ENCODE data around the gene ARHGAP35. TPM values are rescaled to one million over a fixed set of nuclear protein-coding genes. Genes with fewer than 3 reads are reported as not detected.

ARHGAP35 gene
- total RNA-seq, 1 experiment from 2014 or later, result 64.1 TPM

GRCh38 chr19:46838160-46838559 lies 22.6 kb upstream of the ARHGAP35 start:
- POLR2A ChIA-PET, result no interaction called here

GRCh38 chr19:46839752-46840497 lies 20.9 kb upstream of the ARHGAP35 start:
- BruUV-seq (replicated peaks), result no TSS peak
- no peak for TF ChIP-seq REST (IDR thresholded peaks at IDR 0.05; ENCODE audit: insufficient read depth in 1 of 2, low read depth in 2 of 2, low read length in 1 of 2)
- no peak for TF ChIP-seq POLR2AphosphoS5 (IDR thresholded peaks at IDR 0.05; ENCODE audit: low read depth, low read length)
- no peak for TF ChIP-seq TCF7L2 (IDR thresholded peaks at IDR 0.05; ENCODE audit: low read depth, low read length)
- no peak for TF ChIP-seq SIN3A (IDR thresholded peaks at IDR 0.05; ENCODE audit: borderline replicate concordance, insufficient read depth, low read depth, low read length)
- TF ChIP-seq CTCF (IDR thresholded peaks at IDR 0.05), result no peak
- ATAC-seq (peak; percentile 15), DNase-seq (ENCODE audit: low read depth, low spot score) (no peak)
- ChIA-PET POLR2A (interaction anchor here (0.6 kb wide), 1 partner anchor 11 kb away, joined by 9 read pairs; the partner anchor contains the start of gene AP2S1), CTCF (interaction anchor here (0.6 to 1.5 kb wide), 12 partner anchors 10 to 286 kb away, joined by 3 to 19 read pairs (median 4); no protein-coding TSS in a partner anchor)
- Histone ChIP-seq H3K9me3 (ENCODE audit: control insufficient read depth, insufficient read depth, low read depth, low read length) (no peaks in the 10 kb centered on the region), H3K4me3 (ENCODE audit: low read depth in 2 of 2, low read length in 2 of 2) (no peak overlapping the region), H3K4me1 (ENCODE audit: control insufficient read depth, insufficient read depth, low read length) (no peaks in the 10 kb centered on the region; the same call in 1 of the 2 replicates), H3K27ac (ENCODE audit: low read length) (no peak overlapping the region), H3K27me3 (ENCODE audit: control insufficient read depth, insufficient read depth, low read length) (no peaks in the 10 kb centered on the region), H3K36me3 (ENCODE audit: control insufficient read depth, insufficient read depth, low read length) (no peaks in the 10 kb centered on the region)
- intact Hi-C loops (cut with micrococcal nuclease; ENCODE audit: unreplicated experiment), result no loop called here
- in situ Hi-C loops (cut with HindIII; ENCODE audit: low pct_unique_long_range_greater_than_20kb, low sequenced_read_pairs), result no loop called here

More at GRCh38 chr19:46838160-46838559, 22.6 kb upstream of the ARHGAP35 start:
- ATAC-seq, result no peak
- no peaks in the 10 kb centered on the region; the same call in 1 of the 2 replicates for H3K4me1 ChIP-seq (ENCODE audit: control insufficient read depth, insufficient read depth, low read length)
- in situ Hi-C loops (cut with HindIII; ENCODE audit: low pct_unique_long_range_greater_than_20kb, low sequenced_read_pairs) (no loop called here), intact Hi-C loops (cut with micrococcal nuclease; ENCODE audit: unreplicated experiment) (no loop called here)
- no peak overlapping the region for H3K27ac ChIP-seq (ENCODE audit: low read length)
- H3K36me3 ChIP-seq (ENCODE audit: control insufficient read depth, insufficient read depth, low read length), result no peaks in the 10 kb centered on the region
- H3K9me3 ChIP-seq (ENCODE audit: control insufficient read depth, insufficient read depth, low read depth, low read length), result no peaks in the 10 kb centered on the region
- DNase-seq (ENCODE audit: low read depth, low spot score), result no peak
- no peak overlapping the region for H3K4me3 ChIP-seq (ENCODE audit: low read depth in 2 of 2, low read length in 2 of 2)
- BruUV-seq (replicated peaks), result TSS peak; percentile 65
- TF ChIP-seq POLR2AphosphoS5 (IDR thresholded peaks at IDR 0.05; ENCODE audit: low read depth, low read length), result no peak
- CTCF ChIA-PET, result interaction anchor here (0.7 kb wide), 1 partner anchor 137 kb away, joined by 3 read pairs; no protein-coding TSS in a partner anchor
- H3K27me3 ChIP-seq (ENCODE audit: control insufficient read depth, insufficient read depth, low read length), result no peaks in the 10 kb centered on the region
